Activated T-helper 17 cell treated with anti-CD3 and anti-CD28 coated beads, Interleukin-2, amount 50 U/mL, for 72 hours (primary cell): Measurements from ENCODE around the gene UQCC5. TPM values are rescaled to one million over a fixed set of nuclear protein-coding genes. Genes with fewer than 3 reads are reported as not detected.

Source experiments
- ATAC-seq: fragments of 150-1000 bp; cut with Tn5 transposase; replicated peaks from 2 replicates; pipeline ENCODE4 v1.10.0; 2021; ENCODE audit warnings: mild to moderate bottlenecking, moderate library complexity
- H3K27ac Mint-ChIP-seq: one replicate; pipeline ENCODE4 v1.8.0; 2022; ENCODE audit warnings: mixed read lengths
- H3K27me3 Mint-ChIP-seq: one replicate; pipeline ENCODE4 v1.8.0; 2022; ENCODE audit warnings: mixed read lengths
- H3K36me3 Mint-ChIP-seq: one replicate; pipeline ENCODE4 v1.8.0; 2022; ENCODE audit warnings: low read depth, mild to moderate bottlenecking, mixed read lengths
- H3K4me1 Mint-ChIP-seq: one replicate; pipeline ENCODE4 v1.8.0; 2022; ENCODE audit warnings: mixed read lengths
- H3K4me3 Mint-ChIP-seq: one replicate; pipeline ENCODE4 v1.8.0; 2022; ENCODE audit warnings: mild to moderate bottlenecking, mixed read lengths
- H3K9me3 Mint-ChIP-seq: one replicate; pipeline ENCODE4 v1.8.0; 2022; ENCODE audit warnings: mixed read lengths
- total RNA-seq, 2 donors: library from RNA; stranded (reverse); gene quantifications; one replicate each; pipeline ENCODE4 v1.2.3, GENCODE V29; 2022

The UQCC5 gene
- total RNA-seq, 2 donors from 2014 or later, result 7.9 to 12.0 TPM

DNA sequence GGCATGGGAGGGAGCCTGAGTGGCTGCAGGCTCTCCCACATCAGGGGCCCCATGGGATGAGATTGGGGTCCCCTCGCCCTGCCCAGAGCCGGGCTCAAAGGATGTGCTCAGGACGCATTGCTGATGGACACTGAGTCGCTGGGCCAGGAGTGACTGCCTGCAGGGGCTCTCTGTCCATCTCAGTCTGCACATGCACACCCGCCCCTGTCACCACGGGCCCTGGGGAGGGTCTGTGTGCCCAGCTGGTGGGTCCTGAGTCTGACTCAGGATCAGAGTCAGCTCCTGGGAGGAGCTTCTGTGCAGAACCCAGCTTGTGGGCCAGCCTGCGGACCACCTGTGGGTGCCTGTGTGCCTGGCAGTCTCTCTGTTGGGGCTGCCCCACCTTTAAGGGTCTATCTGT, 23.1 kb upstream of the UQCC5 start:
- no peak for ATAC-seq
- Mint-ChIP-seq H3K27me3 (no peaks in the 10 kb centered on the region), H3K9me3 (no peaks in the 10 kb centered on the region)

GRCh38 chr3:52514576-52514975, 21.8 kb upstream of the UQCC5 start:
- H3K9me3 Mint-ChIP-seq, result no peaks in the 10 kb centered on the region
- no peak overlapping the region for H3K27ac Mint-ChIP-seq
- H3K36me3 Mint-ChIP-seq, result no peaks in the 10 kb centered on the region
- no peak overlapping the region for H3K4me3 Mint-ChIP-seq
- no peak for ATAC-seq
- no peaks in the 10 kb centered on the region for H3K27me3 Mint-ChIP-seq
- H3K4me1 Mint-ChIP-seq, result no peaks in the 10 kb centered on the region

More for the DNA sequence above, 23.1 kb upstream of the UQCC5 start:
- H3K4me1 Mint-ChIP-seq, result no peaks in the 10 kb centered on the region
- H3K27ac Mint-ChIP-seq, result no peak overlapping the region
- H3K36me3 Mint-ChIP-seq, result no peaks in the 10 kb centered on the region
- H3K4me3 Mint-ChIP-seq, result no peak overlapping the region

DNA sequence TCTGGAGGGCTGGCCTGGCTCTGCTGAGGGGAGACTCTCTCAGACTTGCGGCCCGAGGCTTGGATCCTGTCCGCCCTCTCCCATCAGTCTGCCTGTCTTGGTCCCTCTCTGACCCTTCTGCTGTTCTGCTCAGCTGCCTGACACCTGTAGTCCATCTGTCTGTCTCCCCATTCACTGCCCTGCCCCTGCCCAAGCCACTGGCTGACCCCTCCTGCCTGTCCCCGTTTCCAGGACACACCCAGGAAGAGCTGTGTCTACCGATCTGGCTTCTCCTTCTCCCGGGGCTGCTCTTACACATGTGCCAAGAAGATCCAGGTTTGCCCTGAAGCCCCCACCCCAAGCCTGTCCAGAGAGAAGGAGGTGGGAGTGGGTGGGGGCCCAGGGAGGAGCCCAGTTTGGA, 21.2 kb upstream of the UQCC5 start:
- no peaks in the 10 kb centered on the region for H3K27me3 Mint-ChIP-seq
- no peaks in the 10 kb centered on the region for H3K36me3 Mint-ChIP-seq
- H3K9me3 Mint-ChIP-seq, result no peaks in the 10 kb centered on the region
- no peaks in the 10 kb centered on the region for H3K4me1 Mint-ChIP-seq
- no peak overlapping the region for H3K27ac Mint-ChIP-seq
- H3K4me3 Mint-ChIP-seq, result no peak overlapping the region
- ATAC-seq, result no peak

- no peaks in the 10 kb centered on the region for H3K9me3 Mint-ChIP-seq
- ATAC-seq, result no peak
- H3K27ac Mint-ChIP-seq, result no peak overlapping the region
- no peaks in the 10 kb centered on the region for H3K4me1 Mint-ChIP-seq
- H3K27me3 Mint-ChIP-seq, result no peaks in the 10 kb centered on the region
- no peak overlapping the region for H3K4me3 Mint-ChIP-seq
- no peaks in the 10 kb centered on the region for H3K36me3 Mint-ChIP-seq
Observed at GRCh38 chr3:52516509-52517195, 19.8 kb upstream of the UQCC5 start.

DNA sequence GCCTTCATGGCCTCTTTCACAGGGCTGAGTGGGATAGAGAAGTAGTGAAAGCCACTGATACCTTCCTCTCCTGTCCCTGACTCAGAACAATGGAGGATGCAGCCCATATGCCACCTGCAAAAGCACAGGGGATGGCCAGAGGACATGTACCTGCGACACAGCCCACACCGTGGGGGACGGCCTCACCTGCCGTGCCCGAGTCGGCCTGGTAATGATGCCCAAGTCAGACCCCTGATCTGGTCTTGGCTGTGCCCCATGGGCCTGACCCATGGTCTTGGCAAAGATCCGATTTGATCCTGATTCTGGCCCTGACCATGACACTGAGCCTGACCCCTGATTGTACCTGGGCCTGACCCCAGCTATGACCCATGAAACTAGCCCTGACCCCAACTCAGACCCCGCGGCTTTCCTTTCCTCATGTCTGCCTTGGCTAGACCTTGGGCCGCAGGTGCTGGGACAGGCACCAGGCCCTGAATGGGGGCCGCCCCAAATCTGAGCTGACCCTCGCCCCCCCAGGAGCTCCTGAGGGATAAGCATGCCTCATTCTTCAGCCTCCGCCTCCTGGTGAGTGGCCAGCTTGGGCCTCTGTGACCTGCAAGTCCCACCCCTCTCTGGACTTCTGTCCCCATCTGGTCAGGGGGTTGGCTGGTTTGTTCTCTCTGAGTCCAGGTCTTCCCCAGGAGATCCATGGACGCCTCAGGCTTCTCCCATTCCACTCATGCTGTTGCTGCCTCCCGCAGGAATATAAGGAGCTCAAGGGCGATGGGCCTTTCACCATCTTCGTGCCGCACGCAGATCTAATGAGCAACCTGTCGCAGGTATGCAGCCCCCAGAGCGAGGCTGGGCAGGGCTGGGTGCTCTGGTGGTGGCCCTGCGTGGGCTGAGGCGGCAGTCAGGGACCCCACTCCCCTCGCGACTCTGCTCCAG, 18.3 kb upstream of the UQCC5 start:
- no peaks in the 10 kb centered on the region for H3K4me1 Mint-ChIP-seq
- H3K27me3 Mint-ChIP-seq, result no peaks in the 10 kb centered on the region
- ATAC-seq, result no peak
- no peaks in the 10 kb centered on the region for H3K9me3 Mint-ChIP-seq
- H3K27ac Mint-ChIP-seq, result no peak overlapping the region
- no peaks in the 10 kb centered on the region for H3K36me3 Mint-ChIP-seq
- no peak overlapping the region for H3K4me3 Mint-ChIP-seq

GRCh38 chr3:52518723-52519444, 17.5 kb upstream of the UQCC5 start:
- ATAC-seq, result no peak
- no peak overlapping the region for H3K27ac Mint-ChIP-seq
- H3K4me3 Mint-ChIP-seq, result no peak overlapping the region
- no peaks in the 10 kb centered on the region for H3K9me3 Mint-ChIP-seq
- H3K27me3 Mint-ChIP-seq, result no peaks in the 10 kb centered on the region
- H3K36me3 Mint-ChIP-seq, result no peaks in the 10 kb centered on the region
- no peaks in the 10 kb centered on the region for H3K4me1 Mint-ChIP-seq

DNA sequence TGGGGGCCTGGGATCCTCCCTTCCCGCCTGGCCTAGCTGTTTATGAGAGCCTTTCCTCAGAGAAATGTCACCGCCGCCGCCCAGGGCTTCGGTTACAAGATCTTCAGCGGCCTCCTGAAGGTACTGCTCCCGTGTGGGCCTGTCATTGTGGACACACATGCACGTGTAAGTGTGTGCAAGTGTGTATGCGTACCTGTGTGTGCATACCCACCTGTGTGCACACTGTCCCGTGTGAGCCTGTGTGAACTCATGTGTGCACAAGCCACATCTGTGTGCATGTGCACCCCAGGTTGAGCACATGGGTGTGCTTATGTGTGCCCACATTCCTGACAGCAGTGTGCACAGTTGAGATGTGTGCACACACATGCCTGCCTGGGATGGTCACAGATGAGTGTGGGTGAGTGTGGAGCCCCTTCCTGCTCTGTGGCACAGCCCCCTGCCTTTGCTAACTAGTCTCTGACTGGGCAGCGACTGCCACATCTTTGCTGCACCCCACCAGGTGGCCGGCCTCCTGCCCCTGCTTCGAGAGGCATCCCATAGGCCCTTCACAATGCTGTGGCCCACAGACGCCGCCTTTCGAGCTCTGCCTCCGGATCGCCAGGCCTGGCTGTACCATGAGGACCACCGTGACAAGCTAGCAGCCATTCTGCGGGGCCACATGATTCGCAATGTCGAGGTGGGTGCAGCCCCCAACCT, 16.8 kb upstream of the UQCC5 start:
- H3K36me3 Mint-ChIP-seq, result no peaks in the 10 kb centered on the region
- no peaks in the 10 kb centered on the region for H3K9me3 Mint-ChIP-seq
- H3K27ac Mint-ChIP-seq, result no peak overlapping the region
- no peaks in the 10 kb centered on the region for H3K27me3 Mint-ChIP-seq
- no peaks in the 10 kb centered on the region for H3K4me1 Mint-ChIP-seq
- H3K4me3 Mint-ChIP-seq, result no peak overlapping the region
- ATAC-seq, result no peak

DNA sequence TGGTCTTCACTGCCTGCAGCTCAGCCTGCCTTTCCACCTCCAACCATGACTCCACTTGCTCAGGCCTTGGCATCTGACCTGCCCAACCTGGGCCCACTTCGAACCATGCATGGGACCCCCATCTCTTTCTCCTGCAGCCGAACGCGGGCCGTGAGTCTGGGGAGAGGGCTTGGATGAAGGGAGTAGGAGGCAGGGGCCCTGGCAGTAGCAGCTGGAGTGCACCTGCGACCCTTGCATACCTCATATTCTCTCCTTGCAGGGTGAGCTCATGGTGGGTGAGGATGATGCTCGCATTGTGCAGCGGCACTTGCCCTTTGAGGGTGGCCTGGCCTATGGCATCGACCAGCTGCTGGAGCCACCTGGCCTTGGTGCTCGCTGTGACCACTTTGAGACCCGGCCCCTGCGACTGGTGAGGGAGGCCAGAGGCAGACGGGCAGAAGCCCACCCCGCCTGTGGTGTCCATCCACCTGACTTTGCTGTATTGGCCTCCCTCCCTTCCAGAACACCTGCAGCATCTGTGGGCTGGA, 16.2 kb upstream of the UQCC5 start:
- Mint-ChIP-seq H3K36me3 (no peaks in the 10 kb centered on the region), H3K27me3 (no peaks in the 10 kb centered on the region), H3K27ac (no peak overlapping the region), H3K4me3 (no peak overlapping the region), H3K9me3 (no peaks in the 10 kb centered on the region), H3K4me1 (no peaks in the 10 kb centered on the region)
- no peak for ATAC-seq

GRCh38 chr3:52520716-52521487, 15.5 kb upstream of the UQCC5 start:
- Mint-ChIP-seq H3K36me3 (no peaks in the 10 kb centered on the region), H3K4me3 (no peak overlapping the region), H3K27me3 (no peaks in the 10 kb centered on the region), H3K4me1 (no peaks in the 10 kb centered on the region), H3K27ac (no peak overlapping the region), H3K9me3 (no peaks in the 10 kb centered on the region)
- ATAC-seq, result no peak

DNA sequence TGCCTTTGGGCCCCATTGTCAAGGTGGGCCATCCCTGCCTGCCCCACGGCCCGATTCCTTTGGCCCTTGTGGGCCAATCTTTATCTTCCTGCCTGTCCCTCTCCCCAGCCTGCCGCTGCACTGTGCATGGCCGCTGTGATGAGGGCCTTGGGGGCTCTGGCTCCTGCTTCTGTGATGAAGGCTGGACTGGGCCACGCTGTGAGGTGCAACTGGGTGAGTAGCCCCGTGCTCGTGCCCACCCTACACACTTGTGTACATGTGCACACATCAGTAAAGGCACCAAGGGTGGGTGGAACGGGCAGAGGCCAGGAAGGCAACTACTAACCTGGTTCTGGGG, 14.9 kb upstream of the UQCC5 start:
- no peak overlapping the region for H3K4me3 Mint-ChIP-seq
- no peaks in the 10 kb centered on the region for H3K9me3 Mint-ChIP-seq
- H3K36me3 Mint-ChIP-seq, result no peaks in the 10 kb centered on the region
- no peaks in the 10 kb centered on the region for H3K27me3 Mint-ChIP-seq
- no peaks in the 10 kb centered on the region for H3K4me1 Mint-ChIP-seq
- ATAC-seq, result no peak
- no peak overlapping the region for H3K27ac Mint-ChIP-seq

DNA sequence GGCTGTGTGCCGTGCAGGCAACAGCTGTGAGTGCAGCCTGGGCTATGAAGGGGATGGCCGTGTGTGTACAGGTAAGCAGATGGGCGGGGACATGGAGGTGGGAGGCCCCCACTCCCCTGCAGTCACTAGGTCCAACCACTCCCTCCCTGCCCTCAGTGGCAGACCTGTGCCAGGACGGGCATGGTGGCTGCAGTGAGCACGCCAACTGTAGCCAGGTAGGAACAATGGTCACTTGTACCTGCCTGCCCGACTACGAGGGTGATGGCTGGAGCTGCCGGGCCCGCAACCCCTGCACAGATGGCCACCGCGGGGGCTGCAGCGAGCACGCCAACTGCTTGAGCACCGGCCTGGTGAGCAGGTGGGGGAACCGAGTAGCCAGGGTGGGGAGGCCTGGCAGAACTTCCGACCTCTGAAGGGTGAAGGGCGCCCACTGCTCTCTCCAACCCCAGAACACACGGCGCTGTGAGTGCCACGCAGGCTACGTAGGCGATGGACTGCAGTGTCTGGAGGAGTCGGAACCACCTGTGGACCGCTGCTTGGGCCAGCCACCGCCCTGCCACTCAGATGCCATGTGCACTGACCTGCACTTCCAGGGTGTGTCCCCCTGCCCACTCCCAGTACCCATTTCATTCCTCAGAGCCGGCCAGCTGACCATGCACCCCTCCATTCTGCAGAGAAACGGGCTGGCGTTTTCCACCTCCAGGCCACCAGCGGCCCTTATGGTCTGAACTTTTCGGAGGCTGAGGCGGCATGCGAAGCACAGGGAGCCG, 14.3 kb upstream of the UQCC5 start:
- H3K36me3 Mint-ChIP-seq, result no peaks in the 10 kb centered on the region
- H3K27me3 Mint-ChIP-seq, result no peaks in the 10 kb centered on the region
- H3K27ac Mint-ChIP-seq, result no peak overlapping the region
- H3K4me3 Mint-ChIP-seq, result no peak overlapping the region
- H3K4me1 Mint-ChIP-seq, result no peaks in the 10 kb centered on the region
- no peaks in the 10 kb centered on the region for H3K9me3 Mint-ChIP-seq
- no peak for ATAC-seq

- no peaks in the 10 kb centered on the region for H3K4me1 Mint-ChIP-seq
- H3K27me3 Mint-ChIP-seq, result no peaks in the 10 kb centered on the region
- H3K36me3 Mint-ChIP-seq, result no peaks in the 10 kb centered on the region
- no peak for ATAC-seq
- H3K4me3 Mint-ChIP-seq, result no peak overlapping the region
- H3K27ac Mint-ChIP-seq, result no peak overlapping the region
- no peaks in the 10 kb centered on the region for H3K9me3 Mint-ChIP-seq
Observed at GRCh38 chr3:52522651-52523251, 13.7 kb upstream of the UQCC5 start.
